ENCODE results near the gene UBE2J1.
"Not testable (repeated sequence)": the region's sequence is repeated elsewhere in the genome, so short reads cannot be mapped to it uniquely, and the experiment has no call there.

GRCh38 chr6:89397884-89398283 lies 45.4 kb upstream of the UBE2J1 start:
- TF ChIP-seq CTCF (IDR thresholded peaks at IDR 0.05; ENCODE audit: poor library complexity); EZH2 (IDR thresholded peaks at IDR 0.05; ENCODE audit: borderline replicate concordance); EZH2phosphoT487 (IDR thresholded peaks at IDR 0.05; ENCODE audit: low read depth, severe bottlenecking, unreplicated experiment): not testable (repeated sequence)

All from hepatocyte (in vitro differentiated cells).